ENCODE data around the gene FAAP20.

The FAAP20 gene

DNA sequence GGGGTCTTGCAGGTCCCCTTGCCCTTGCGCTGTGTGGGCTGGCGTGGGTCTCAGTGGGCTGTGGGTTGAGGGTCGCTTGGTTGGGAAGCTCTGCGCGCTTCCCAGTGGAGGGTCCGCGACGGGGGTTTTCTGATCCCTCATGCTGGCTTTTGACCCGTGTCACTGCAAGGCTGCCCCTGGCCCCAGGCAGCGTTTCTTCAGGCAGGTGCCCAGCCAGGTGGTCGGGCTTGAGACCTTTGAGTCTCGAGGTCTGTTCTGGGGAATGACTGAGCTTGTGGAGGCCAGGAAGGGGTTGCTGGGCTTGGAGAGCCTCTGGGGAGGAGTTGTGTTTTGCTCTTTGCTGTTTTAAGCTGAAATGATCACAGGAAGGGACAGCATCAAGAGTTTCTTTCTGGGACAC, 38.9 kb upstream of the FAAP20 start:
- H3K4me3 ChIP-seq (ENCODE audit: low read depth, low read length) = peak overlapping the region; percentile 80
- peak; percentile 40 for DNase-seq (ENCODE audit: low read depth)
- no peak for TF ChIP-seq CTCF (conservative IDR thresholded peaks at IDR 0.05; ENCODE audit: low read depth, low read length)

GRCh38 chr1:2232916-2233438, 38.4 kb upstream of the FAAP20 start:
- H3K4me3 ChIP-seq (ENCODE audit: low read depth, low read length) = peak overlapping the region; percentile 80
- no peak for DNase-seq (ENCODE audit: low read depth)
- no peak for TF ChIP-seq CTCF (conservative IDR thresholded peaks at IDR 0.05; ENCODE audit: low read depth, low read length)

GRCh38 chr1:2232255-2232915, 37.8 kb upstream of the FAAP20 start:
- H3K4me3 ChIP-seq (ENCODE audit: low read depth, low read length) = peak overlapping the region; percentile 80
- no peak for DNase-seq (ENCODE audit: low read depth)
- no peak for TF ChIP-seq CTCF (conservative IDR thresholded peaks at IDR 0.05; ENCODE audit: low read depth, low read length)

DNA sequence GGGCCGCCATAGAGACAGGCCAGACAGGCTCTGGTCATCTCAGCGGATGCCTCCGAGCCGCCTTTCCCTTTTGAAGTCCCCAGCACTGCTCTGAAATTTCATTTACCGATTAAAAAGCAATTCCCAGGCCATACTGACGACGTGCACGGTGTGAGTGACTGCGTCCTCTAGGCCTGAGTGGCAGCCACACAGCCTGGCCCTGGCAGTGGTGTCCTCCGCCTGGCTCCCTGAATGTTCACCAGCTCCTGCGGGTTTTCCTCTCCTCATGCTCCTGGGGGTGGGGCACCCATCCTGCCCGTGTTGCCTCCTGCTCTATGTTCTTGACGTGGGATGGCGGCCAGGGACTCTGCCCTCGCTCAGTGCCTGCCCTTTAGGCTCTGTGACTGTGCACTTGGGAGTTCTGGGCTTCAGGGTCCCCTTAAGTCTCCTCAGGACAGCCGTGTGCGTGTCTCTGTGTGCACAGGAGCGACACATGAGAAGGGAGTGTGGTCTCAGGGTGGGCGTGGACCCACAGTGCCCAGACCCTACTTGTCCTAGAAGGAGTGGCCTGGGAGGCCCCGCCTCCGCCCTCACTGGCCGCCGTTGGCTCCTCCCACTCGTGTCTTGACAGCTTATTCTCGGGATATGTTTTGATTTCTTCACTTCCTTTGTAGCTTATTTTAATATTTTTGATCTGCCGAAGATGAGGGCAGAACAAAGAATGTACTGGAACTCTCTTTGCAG, 37.1 kb upstream of the FAAP20 start:
- DNase-seq (ENCODE audit: low read depth) = peak; percentile 90
- peak overlapping the region; percentile 80 for H3K4me3 ChIP-seq (ENCODE audit: low read depth, low read length)
- no peak for TF ChIP-seq CTCF (conservative IDR thresholded peaks at IDR 0.05; ENCODE audit: low read depth, low read length)

DNA sequence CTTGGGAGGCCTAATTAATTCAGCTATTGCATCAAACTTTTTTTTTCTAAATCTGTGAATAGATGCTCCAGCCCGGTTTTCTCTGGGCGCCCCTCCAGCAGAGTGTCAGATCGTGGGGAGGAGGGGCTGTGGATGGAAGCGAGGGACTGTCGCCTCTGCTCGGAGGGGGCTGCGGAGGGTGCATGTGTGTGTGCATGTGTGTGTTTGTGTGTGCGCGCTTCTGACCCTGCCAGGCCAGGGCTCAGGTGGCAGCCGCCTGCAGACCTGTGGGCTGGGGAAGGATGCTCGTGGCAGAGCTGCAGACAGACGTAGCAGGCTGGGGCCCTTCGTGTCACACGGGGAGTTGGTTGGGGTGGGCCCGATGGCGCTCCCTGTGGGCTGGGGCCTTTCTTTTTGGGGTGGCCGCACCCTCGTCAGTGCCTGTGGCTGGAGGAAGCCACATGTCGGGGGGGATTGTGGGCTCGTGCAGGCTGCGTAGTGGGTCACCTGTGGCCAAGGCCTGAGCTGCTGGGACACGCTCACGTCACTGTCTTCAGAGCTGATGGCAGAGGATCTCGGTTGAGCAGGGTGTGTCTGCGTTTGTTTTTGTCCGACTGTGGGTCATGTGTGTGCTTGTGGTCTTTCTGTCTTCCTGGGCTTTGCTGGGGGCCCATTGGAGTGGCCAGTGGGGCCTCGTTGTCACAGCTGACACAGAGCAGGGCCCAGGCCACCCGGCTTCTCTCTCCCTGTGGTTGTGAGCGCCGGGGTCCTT, 36.4 kb upstream of the FAAP20 start:
- H3K4me3 ChIP-seq (ENCODE audit: low read depth, low read length) = peak overlapping the region; percentile 80
- TF ChIP-seq CTCF (conservative IDR thresholded peaks at IDR 0.05; ENCODE audit: low read depth, low read length) = no peak
- no peak for DNase-seq (ENCODE audit: low read depth)

DNA sequence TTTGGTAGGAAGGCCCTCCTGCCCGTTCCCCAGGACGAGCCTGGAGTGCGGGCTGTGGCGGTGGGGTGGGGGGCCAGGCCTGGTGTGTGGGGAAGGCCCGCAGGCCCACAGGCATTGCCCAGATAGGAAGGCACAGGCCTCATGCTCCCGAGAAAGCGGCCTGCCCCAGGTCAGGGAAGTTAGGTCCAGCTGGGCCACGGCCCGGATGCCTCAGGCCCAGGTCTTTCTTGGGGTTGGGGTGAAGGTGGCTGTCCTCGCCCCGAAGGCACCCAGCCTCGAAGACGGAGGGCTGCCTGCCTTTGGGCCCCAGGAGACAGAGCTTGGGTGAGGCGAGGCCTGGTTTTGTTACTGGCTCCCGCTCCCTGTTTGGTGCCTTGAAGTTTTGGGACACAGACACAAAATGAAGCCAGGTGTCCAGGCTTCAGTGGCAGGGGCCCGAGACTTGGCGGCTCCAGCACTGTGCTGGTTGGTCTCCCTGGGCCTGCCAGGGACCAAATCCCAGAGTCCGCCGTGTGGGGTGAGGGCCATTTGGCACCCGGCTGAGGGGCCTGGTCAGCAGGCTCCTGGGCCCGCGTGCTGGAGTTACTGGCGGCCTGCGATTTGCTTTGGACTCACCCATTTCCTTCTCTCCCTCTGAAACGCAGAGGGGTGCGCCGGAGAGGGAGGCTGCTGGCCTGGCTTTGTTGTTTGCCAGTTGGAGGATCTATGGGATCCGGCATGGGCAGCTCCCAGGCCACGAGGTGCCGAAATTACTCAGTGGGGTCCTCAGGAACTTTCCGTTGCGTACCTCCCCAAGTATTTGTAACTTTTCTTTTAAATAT, 35.5 kb upstream of the FAAP20 start:
- DNase-seq (ENCODE audit: low read depth) = peak; percentile 53
- peak overlapping the region; percentile 80 for H3K4me3 ChIP-seq (ENCODE audit: low read depth, low read length)
- no peak for TF ChIP-seq CTCF (conservative IDR thresholded peaks at IDR 0.05; ENCODE audit: low read depth, low read length)
